GM23248 (cell line): Measurements from ENCODE around the gene GJA4. TPM values are rescaled to one million over a fixed set of nuclear protein-coding genes. Genes with fewer than 3 reads are reported as not detected.

Source experiments
- DNase-seq: peaks from one replicate; pipeline ENCODE4 v3.0.0-alpha.2; 2015
- H2AFZ ChIP-seq: fragments of 200-600 bp; sonication (generic); 2 replicates; pipeline ENCODE4 v1.6.1; 2016; ENCODE audit warnings: antibody characterized with exemption
- H3F3A ChIP-seq: fragments of 200-600 bp; sonication (generic); 2 replicates; pipeline ENCODE4 v1.6.1; 2016; ENCODE audit warnings: mild to moderate bottlenecking, antibody characterized with exemption, mixed run types; ENCODE audit not compliant: insufficient read depth
- H3K27ac ChIP-seq: fragments of 200-600 bp; sonication (generic); 2 replicates; pipeline ENCODE4 v1.5.1; 2016; ENCODE audit warnings: mild to moderate bottlenecking
- H3K27me3 ChIP-seq: fragments of 200-600 bp; sonication (generic); replicated peaks from 2 replicates; pipeline ENCODE4 v1.6.1; 2016; ENCODE audit warnings: mild to moderate bottlenecking; ENCODE audit not compliant: insufficient read depth
- H3K36me3 ChIP-seq: fragments of 200-600 bp; sonication (generic); 2 replicates; pipeline ENCODE4 v1.6.1; 2016; ENCODE audit warnings: low read depth, mild to moderate bottlenecking
- H3K4me1 ChIP-seq: fragments of 200-600 bp; sonication (generic); 2 replicates; pipeline ENCODE4 v1.6.1; 2016; ENCODE audit warnings: mild to moderate bottlenecking; ENCODE audit not compliant: insufficient read depth
- H3K4me2 ChIP-seq: fragments of 200-600 bp; sonication (generic); one replicate; pipeline ENCODE4 v1.6.1; 2016; ENCODE audit warnings: mild to moderate bottlenecking; ENCODE audit not compliant: unreplicated experiment
- H3K4me3 ChIP-seq: fragments of 200-600 bp; sonication (generic); 2 replicates; pipeline ENCODE4 v1.5.1; 2016; ENCODE audit warnings: mild to moderate bottlenecking
- H3K79me2 ChIP-seq: fragments of 200-600 bp; sonication (generic); 2 replicates; pipeline ENCODE4 v1.6.1; 2016; ENCODE audit warnings: mild to moderate bottlenecking; ENCODE audit not compliant: insufficient read depth
- H3K9ac ChIP-seq: fragments of 200-600 bp; sonication (generic); 2 replicates; pipeline ENCODE4 v1.6.1; 2016; ENCODE audit warnings: mild to moderate bottlenecking
- H3K9me2 ChIP-seq: fragments of 200-600 bp; sonication (generic); 2 replicates; pipeline ENCODE4 v1.6.1; 2016; ENCODE audit warnings: mixed run types, mild to moderate bottlenecking, moderate library complexity; ENCODE audit not compliant: insufficient read depth
- H3K9me3 ChIP-seq: fragments of 200-600 bp; sonication (generic); one replicate; pipeline ENCODE4 v1.6.1; 2017; ENCODE audit warnings: low read depth
- H4K20me1 ChIP-seq: fragments of 200-600 bp; sonication (generic); 2 replicates; pipeline ENCODE4 v1.6.0; 2016; ENCODE audit not compliant: insufficient read depth
- EZH2 ChIP-seq: fragments of 200-600 bp; sonication (generic); IDR thresholded peaks from 2 replicates; pipeline ENCODE4 v1.6.1; 2018; ENCODE audit warnings: antibody characterized with exemption, mild to moderate bottlenecking; ENCODE audit not compliant: insufficient read depth, poor library complexity, severe bottlenecking
- EZH2phosphoT487 ChIP-seq: fragments of 200-600 bp; sonication (generic); IDR thresholded peaks from 2 replicates; pipeline ENCODE4 v1.6.1; 2018; ENCODE audit warnings: antibody characterized with exemption, moderate library complexity, mild to moderate bottlenecking, low read depth; ENCODE audit not compliant: insufficient read depth
- WGBS, 2 experiments: methylation state at CpG; one replicate each; pipeline ENCODE4 v1.1.6; 2015 to 2017; ENCODE audit warnings: low lambda C conversion rate in 2 of 2, low coverage in 1 of 2; ENCODE audit errors: missing lambda C conversion rate in 2 of 2; 5-methylcytosine and 5-hydroxymethylcytosine counted together
- in situ Hi-C: fragments of 300-500 bp; cut with MboI; formaldehyde crosslinking; loops from 2 replicates; pipeline ENCODE4 v1.15.0; 2020
- polyA plus RNA-seq: library from polyadenylated mRNA; unstranded; fragments of >200 nt; fragmentation: Nextera tagmentation; extraction: Ambion mirVana; gene quantifications from 2 replicates; pipeline ENCODE4 v1.2.1, GENCODE V29; 2016
- total RNA-seq: library from RNA; depleted of rRNA; stranded (reverse); fragments of >200 nt; shearing (Covaris generic); gene quantifications from 2 replicates; pipeline ENCODE4 v1.2.3, GENCODE V29; 2014

GJA4 gene
- total and polyA plus RNA-seq, 2 experiments from 2014 or later: not detected

- in situ Hi-C loops: no loop called here
- Histone ChIP-seq H3K4me3 (no peak overlapping the region), H3K36me3 (no peaks in the 10 kb centered on the region)
Observed at GRCh38 chr1:34746101-34746500, 46.7 kb upstream of the GJA4 start.

GRCh38 chr1:34746785-34747637 lies 45.8 kb upstream of the GJA4 start:
- Histone ChIP-seq H3K9me2 (no peaks in the 10 kb centered on the region), H3K9me3 (no peaks in the 10 kb centered on the region), H4K20me1 (no peaks in the 10 kb centered on the region), H3K36me3 (no peaks in the 10 kb centered on the region), H3K4me3 (no peak overlapping the region), H3K27ac (no peak overlapping the region), H2AFZ (no peak overlapping the region), H3K4me1 (no peaks in the 10 kb centered on the region), H3K79me2 (no peaks in the 10 kb centered on the region), H3F3A (no peaks in the 10 kb centered on the region), H3K27me3 (peaks cover 23% of the 10 kb centered on the region), H3K9ac (no peak overlapping the region), H3K4me2 (no peak overlapping the region)
- DNase-seq: no peak
- in situ Hi-C loops: no loop called here
- TF ChIP-seq EZH2 (no peak), EZH2phosphoT487 (no peak)
- 42 to 44% methylated on average over 17 to 18 of the region's 18 CpGs for WGBS, 2 experiments

More at GRCh38 chr1:34746101-34746500, 46.7 kb upstream of the GJA4 start:
- Histone ChIP-seq H4K20me1 (no peaks in the 10 kb centered on the region), H3K4me1 (no peaks in the 10 kb centered on the region), H3K79me2 (no peaks in the 10 kb centered on the region), H2AFZ (no peak overlapping the region), H3K4me2 (no peak overlapping the region), H3F3A (no peaks in the 10 kb centered on the region), H3K27me3 (peaks cover 23% of the 10 kb centered on the region), H3K9me2 (no peaks in the 10 kb centered on the region), H3K9ac (no peak overlapping the region), H3K9me3 (no peaks in the 10 kb centered on the region), H3K27ac (no peak overlapping the region)
- TF ChIP-seq EZH2phosphoT487: no peak
- no peak for TF ChIP-seq EZH2
- DNase-seq: no peak
- WGBS, 2 experiments: 80 to 88% methylated on average over 4 of the region's 4 CpGs

GRCh38 chr1:34747638-34747941 lies 45.2 kb upstream of the GJA4 start:
- Histone ChIP-seq H3K9me2 (no peaks in the 10 kb centered on the region), H3K4me3 (no peak overlapping the region), H3K36me3 (no peaks in the 10 kb centered on the region), H2AFZ (no peak overlapping the region), H3K9me3 (no peaks in the 10 kb centered on the region), H3K4me1 (no peaks in the 10 kb centered on the region), H3K4me2 (no peak overlapping the region), H3F3A (no peaks in the 10 kb centered on the region), H3K9ac (no peak overlapping the region), H4K20me1 (no peaks in the 10 kb centered on the region), H3K79me2 (no peaks in the 10 kb centered on the region), H3K27me3 (peaks cover 23% of the 10 kb centered on the region), H3K27ac (no peak overlapping the region)
- in situ Hi-C loops: no loop called here
- no peak for DNase-seq
- 32 to 36% methylated on average over 2 to 6 of the region's 6 CpGs for WGBS, 2 experiments
- TF ChIP-seq EZH2: no peak
- TF ChIP-seq EZH2phosphoT487: no peak

GRCh38 chr1:34749992-34750391 lies 42.8 kb upstream of the GJA4 start:
- Histone ChIP-seq H3K9ac (no peak overlapping the region), H3F3A (no peaks in the 10 kb centered on the region), H2AFZ (no peak overlapping the region), H3K4me3 (no peak overlapping the region), H3K4me2 (no peak overlapping the region), H3K27ac (no peak overlapping the region), H3K79me2 (no peaks in the 10 kb centered on the region), H3K27me3 (peaks cover 23% of the 10 kb centered on the region), H4K20me1 (no peaks in the 10 kb centered on the region), H3K9me3 (no peaks in the 10 kb centered on the region), H3K4me1 (no peaks in the 10 kb centered on the region), H3K36me3 (no peaks in the 10 kb centered on the region), H3K9me2 (no peaks in the 10 kb centered on the region)
- in situ Hi-C loops: no loop called here
- no peak for TF ChIP-seq EZH2
- no peak for TF ChIP-seq EZH2phosphoT487
- 30 to 34% methylated on average over 8 of the region's 8 CpGs for WGBS, 2 experiments
- DNase-seq: no peak
